AG04450 (cell line): ENCODE data around the gene HSPA4. TPM values are rescaled to one million over a fixed set of nuclear protein-coding genes. Genes with fewer than 3 reads are reported as not detected.

Experiments used
- CTCF ChIA-PET: fragments of 300-600, 350-600 bp; formaldehyde crosslinking; extraction: SDS; loops from one replicate; lab custom pipeline; 2022; ENCODE audit warnings: antibody characterized with exemption, inconsistent platforms; lab: Charles Lee
- POLR2A ChIA-PET: fragments of 350-600 bp; formaldehyde crosslinking; extraction: SDS; loops from one replicate; lab custom pipeline; 2021; ENCODE audit warnings: antibody characterized with exemption, inconsistent platforms; lab: Yijun Ruan, JAX
- DNase-seq: peaks from one replicate; pipeline ENCODE4 v3.0.0-alpha.2; 2011; ENCODE audit warnings: low read depth, low spot score
- H3K27ac ChIP-seq: one replicate; pipeline ENCODE4 v1.5.1; 2012; ENCODE audit warnings: low read depth, low read length, control low read depth
- H3K27me3 ChIP-seq: one replicate; pipeline ENCODE4 v1.6.0; 2012; ENCODE audit warnings: low read length; ENCODE audit not compliant: control insufficient read depth, insufficient read depth
- H3K4me3 ChIP-seq: 2 replicates; pipeline ENCODE4 v1.5.1; 2011; ENCODE audit warnings: mild to moderate bottlenecking, low read depth, low read length, control low read depth
- H3K9me3 ChIP-seq: 2 replicates; pipeline ENCODE4 v1.5.1; 2012; ENCODE audit warnings: low read length; ENCODE audit not compliant: control insufficient read depth, insufficient read depth
- polyA plus RNA-seq: library from polyadenylated mRNA; depleted of rRNA; stranded (reverse); fragments of >200 nt; gene quantifications from 2 replicates; pipeline ENCODE4 v1.2.3, GENCODE V29; 2011
- TF ChIP-seq, protein P1 (sequence below): IDR thresholded peaks from 2 replicates; pipeline ENCODE4 v1.5.1; 2011; ENCODE audit warnings: low read depth, low read length, control low read depth, inconsistent platforms

The HSPA4 gene
- polyA plus RNA-seq, 1 experiment = 96.9 TPM

DNA sequence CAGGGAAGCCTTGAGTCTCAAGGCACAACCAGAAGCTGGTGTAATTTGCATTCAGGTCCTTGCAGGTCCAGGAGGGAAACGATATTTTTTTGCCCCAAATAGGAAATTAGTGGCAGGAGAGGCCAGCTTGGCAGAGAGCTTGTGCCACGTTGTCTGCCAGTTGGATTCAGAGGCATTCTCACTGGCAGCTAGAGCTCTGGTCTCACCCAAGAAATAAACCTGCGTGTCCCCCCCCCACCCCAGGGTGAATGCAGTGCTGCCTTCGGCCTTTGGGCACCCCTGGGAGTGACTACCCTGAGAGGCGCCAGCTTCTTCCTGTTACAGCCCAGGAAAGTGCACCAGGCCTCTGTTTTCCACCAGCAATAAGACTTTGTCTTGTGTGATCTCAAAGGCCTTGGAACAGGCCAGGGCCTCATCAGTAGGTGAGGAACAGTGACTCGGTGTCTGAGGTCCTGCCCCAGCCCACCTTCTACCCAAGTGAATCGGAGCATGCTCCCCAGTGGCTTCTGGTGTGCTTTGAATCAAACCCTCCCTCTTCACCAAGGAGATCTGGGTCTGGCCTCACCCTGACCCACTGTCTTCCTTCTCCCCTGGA lies 68.4 kb downstream of the HSPA4 start:
- ChIA-PET POLR2A (no interaction called here), CTCF (interaction anchor here (1.2 to 1.7 kb wide), 2 partner anchors 9 to 167 kb away, joined by 3 to 5 read pairs; no protein-coding TSS in a partner anchor)
- TF ChIP-seq, protein P1, sequence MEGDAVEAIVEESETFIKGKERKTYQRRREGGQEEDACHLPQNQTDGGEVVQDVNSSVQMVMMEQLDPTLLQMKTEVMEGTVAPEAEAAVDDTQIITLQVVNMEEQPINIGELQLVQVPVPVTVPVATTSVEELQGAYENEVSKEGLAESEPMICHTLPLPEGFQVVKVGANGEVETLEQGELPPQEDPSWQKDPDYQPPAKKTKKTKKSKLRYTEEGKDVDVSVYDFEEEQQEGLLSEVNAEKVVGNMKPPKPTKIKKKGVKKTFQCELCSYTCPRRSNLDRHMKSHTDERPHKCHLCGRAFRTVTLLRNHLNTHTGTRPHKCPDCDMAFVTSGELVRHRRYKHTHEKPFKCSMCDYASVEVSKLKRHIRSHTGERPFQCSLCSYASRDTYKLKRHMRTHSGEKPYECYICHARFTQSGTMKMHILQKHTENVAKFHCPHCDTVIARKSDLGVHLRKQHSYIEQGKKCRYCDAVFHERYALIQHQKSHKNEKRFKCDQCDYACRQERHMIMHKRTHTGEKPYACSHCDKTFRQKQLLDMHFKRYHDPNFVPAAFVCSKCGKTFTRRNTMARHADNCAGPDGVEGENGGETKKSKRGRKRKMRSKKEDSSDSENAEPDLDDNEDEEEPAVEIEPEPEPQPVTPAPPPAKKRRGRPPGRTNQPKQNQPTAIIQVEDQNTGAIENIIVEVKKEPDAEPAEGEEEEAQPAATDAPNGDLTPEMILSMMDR = no peak
- Histone ChIP-seq H3K27me3 (peaks cover 15% of the 10 kb centered on the region), H3K4me3 (no peak overlapping the region), H3K27ac (no peak overlapping the region), H3K9me3 (no peaks in the 10 kb centered on the region)
- DNase-seq = no peak

DNA sequence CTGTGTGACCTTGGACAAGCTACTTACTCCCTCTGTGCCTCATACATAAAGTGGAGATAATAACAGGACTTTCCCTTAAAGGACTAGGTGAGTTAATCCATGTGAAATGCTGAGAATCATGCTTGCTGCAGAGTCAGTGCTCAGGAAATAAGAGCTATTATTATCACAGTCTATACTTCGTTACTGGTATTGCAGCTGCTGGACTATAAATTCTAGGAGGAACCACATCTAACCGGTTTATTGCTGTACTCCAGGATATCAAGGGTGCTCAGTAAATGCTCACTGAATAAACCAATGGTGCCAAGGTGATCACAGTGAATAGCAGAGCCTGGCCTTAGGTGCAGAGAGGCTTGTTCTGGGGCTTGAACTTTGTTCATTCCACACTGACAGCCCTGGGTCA lies 69.3 kb downstream of the HSPA4 start:
- ChIA-PET CTCF (interaction anchor here (1.2 to 1.7 kb wide), 2 partner anchors 10 to 166 kb away, joined by 3 to 5 read pairs; no protein-coding TSS in a partner anchor), POLR2A (no interaction called here)
- no peak for DNase-seq

DNA sequence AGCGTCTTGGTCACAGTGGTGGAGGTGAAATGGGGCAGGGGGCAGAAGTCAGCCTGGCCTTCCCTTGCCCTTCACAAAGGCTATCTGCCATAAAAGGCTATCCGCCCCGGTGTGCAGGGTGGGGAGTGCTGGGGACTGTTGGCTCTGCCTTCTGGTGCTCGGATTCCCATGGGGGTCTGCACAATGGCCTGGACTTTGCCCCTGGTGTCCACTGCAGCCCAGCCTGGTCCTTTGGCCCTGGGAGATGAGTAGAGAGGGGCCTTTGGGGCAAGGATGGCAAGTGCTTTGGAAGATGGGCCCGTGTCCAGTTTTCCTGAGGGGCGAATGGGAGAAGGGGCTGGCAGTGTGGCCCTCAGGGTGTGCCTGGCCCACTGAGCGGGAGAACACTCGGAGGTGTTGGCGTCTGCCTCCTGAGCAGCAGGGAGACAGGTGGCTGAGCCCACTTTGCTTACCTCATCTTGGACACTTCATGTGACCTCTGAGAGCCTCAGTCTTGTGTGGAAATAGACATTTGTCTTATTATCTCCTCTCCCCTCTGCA lies 69.9 kb downstream of the HSPA4 start:
- Histone ChIP-seq H3K27ac (no peak overlapping the region), H3K27me3 (peaks cover 12% of the 10 kb centered on the region), H3K4me3 (no peak overlapping the region), H3K9me3 (no peaks in the 10 kb centered on the region)
- TF ChIP-seq, protein P1 = no peak
- no peak for DNase-seq
- ChIA-PET POLR2A (no interaction called here), CTCF (interaction anchor here (1.7 kb wide), 1 partner anchor 11 kb away, joined by 5 read pairs; no protein-coding TSS in a partner anchor)

More for the DNA sequence above, 69.3 kb downstream of the HSPA4 start:
- TF ChIP-seq, protein P1 = no peak
- Histone ChIP-seq H3K27ac (no peak overlapping the region), H3K4me3 (no peak overlapping the region), H3K9me3 (no peaks in the 10 kb centered on the region), H3K27me3 (peaks cover 12% of the 10 kb centered on the region)

DNA sequence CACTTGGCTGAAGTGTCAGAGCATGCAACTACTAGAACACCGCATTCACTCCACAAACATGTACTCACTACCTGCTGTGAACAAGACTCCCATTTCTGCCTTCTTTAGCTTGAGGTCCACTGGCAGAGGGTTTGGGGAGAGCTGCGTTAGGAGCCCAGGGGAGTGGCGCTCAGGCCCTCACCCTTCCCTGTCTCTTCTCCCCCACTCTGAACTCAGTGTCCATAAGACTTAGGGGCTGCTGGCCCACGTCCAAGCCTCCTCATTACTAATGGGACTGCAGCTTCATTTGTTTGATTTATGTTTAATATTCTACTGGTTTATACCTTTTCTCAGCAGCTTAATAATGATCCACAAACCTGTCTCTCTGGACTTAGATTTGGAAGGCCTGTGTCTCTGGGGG lies 70.9 kb downstream of the HSPA4 start:
- CTCF ChIA-PET = no interaction called here
- H3K27ac ChIP-seq = no peak overlapping the region
- DNase-seq = no peak
- TF ChIP-seq, protein P1 = no peak
- peaks cover 14% of the 10 kb centered on the region for H3K27me3 ChIP-seq
- no peak overlapping the region for H3K4me3 ChIP-seq
- no peaks in the 10 kb centered on the region for H3K9me3 ChIP-seq
- POLR2A ChIA-PET = no interaction called here

DNA sequence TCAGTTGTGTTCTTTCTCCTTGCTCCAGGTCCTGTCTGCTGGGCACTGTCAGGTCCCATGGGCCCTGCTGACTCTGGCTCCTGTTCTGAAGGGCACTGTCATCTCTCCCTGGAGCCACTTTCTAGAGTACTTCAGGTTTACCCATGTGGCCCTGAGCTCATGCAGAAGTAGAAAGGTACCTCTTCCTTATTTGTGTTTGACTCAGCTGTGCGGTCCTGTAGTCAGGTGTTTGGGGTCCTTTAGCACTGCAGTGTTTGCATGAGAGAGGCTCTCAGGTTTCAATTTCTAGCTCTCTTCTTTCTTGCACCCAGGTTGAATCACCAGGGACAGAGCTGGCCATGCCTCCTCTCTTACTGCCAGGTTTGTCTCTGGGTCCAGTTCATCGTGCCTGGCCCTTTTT lies 71.5 kb downstream of the HSPA4 start:
- Histone ChIP-seq H3K4me3 (no peak overlapping the region), H3K9me3 (no peaks in the 10 kb centered on the region), H3K27me3 (peaks cover 17% of the 10 kb centered on the region), H3K27ac (no peak overlapping the region)
- TF ChIP-seq, protein P1 = no peak
- ChIA-PET POLR2A (no interaction called here), CTCF (interaction anchor here (1.5 kb wide), 1 partner anchor 164 kb away, joined by 3 read pairs; no protein-coding TSS in a partner anchor)
- no peak for DNase-seq
